Stimulated activated CD8-positive, alpha-beta memory T cell treated with anti-CD3 and anti-CD28 coated beads, Interleukin-12 subunit alpha, Interleukin-12 subunit beta, amount 100 ng/mL, for 4 hours (primary cell): ENCODE measurements around the gene BIK.
"Not testable (repeated sequence)": the region's sequence is repeated elsewhere in the genome, so short reads cannot be mapped to it uniquely, and the experiment has no call there.

Source experiments
- DNase-seq: peaks from one replicate; pipeline ENCODE4 v3.0.0-alpha.2; 2020; ENCODE audit warnings: low read depth

Gene BIK, protein sequence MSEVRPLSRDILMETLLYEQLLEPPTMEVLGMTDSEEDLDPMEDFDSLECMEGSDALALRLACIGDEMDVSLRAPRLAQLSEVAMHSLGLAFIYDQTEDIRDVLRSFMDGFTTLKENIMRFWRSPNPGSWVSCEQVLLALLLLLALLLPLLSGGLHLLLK

DNA sequence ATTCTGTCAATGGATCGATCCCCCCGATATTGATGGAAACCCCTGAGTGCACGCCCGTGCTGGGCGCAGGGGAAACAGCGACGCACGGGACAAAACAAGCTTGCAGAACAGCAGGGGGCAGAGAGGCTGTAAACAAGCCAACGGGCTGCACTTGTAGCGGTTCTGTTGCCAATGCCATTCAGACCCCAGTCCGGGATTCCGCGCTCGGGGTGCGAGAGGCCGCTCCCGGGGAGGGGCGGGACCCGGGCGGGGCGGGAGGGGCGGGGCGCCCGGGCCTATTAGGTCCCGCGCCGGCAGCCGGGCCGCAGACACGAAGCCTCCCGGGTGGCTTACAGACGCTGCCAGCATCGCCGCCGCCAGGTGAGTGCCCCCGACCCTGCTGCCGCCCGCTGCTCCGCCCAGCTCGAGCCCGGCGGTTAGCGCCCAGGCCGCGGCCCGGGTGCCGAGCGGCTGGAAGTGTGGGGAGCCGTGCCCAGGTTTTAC lies at the start of gene BIK:
Gene BIK, plus strand, starts transcription at position 307 of the 483 bp plus-strand sequence. CDS start 13,273 bp downstream, outside the sequence.
- DNase-seq: peak; percentile 22

DNA sequence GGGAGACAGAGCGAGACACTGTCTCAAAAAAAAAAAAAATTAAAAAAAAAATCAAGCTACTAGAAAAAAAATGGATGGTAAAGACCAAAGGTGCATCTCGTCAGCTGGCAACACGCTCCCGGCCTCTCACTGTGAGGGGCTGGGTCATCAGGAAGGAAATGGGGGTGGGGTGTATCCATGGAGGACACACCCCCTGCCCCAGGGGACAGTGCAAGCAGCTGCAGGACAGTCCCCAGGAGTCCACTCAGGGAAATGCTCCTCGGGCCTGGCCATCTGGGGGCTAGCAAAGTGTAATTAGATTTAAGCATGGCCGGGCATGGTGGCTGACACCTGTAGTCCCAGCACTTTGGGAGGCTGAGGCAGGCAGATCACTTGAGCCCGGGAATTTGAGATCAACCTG lies 44.4 kb upstream of the BIK start:
- no peak for DNase-seq

DNA sequence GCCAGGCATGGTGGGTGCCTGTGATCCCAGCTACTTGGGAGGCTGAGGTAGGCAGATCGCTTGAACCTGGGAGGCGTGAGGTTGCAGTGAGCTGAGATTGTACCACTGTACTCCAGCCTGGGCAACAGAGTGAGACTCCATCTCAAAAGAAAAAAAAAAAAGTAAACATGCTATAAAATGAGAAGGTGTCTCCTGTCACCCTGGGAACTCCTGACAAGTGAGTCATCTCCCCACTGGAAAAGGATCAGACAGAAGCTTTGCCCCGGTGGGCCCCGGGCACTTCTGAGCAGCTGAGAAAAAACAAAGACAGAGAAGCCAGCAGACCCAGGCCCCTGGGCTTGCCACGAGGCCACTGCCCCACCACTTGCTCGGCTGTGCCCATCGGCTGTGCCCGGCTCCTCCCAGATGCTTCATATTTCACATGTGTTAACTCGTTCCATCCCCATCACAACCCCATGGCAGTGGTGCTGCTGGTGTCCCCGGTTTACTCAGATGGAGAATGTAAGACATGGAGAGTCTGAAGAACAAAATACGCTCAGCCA lies 43.6 kb upstream of the BIK start:
- no peak for DNase-seq

DNA sequence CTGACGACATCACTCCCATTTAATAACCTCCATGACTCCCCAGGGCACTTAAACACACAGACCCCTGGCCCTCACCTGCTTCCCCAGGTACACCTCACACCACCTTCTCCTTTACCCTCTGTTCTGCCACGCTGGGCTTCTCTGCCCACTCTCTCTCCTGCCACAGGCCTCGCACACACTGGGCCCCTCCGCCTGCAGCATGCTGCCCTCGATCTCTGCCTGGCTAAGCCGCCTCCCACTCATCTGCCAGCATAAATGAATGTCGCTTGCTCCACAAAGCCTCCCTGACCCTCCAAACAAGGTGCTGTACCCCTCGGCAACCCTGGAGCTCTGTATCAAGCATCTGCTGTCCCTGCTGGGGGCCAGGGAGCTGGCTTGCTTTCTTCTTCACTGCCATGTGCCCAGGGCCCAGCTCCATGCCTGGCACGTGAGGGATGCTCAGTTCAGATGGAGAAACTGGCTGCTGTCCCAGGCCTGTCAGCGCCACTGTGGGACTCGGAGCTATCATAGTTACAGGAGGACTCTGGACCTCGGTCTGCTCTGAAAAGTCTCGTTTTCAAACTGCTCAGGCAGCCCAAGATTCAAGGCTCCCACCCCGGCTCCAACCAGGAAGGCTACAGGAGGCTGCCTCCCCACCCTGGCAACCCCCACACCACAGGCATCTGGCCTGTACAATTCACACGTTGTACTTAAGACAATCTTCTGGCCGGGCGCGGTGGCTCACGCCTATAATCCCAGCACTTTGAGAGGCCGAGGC lies 33.3 kb upstream of the BIK start:
- no peak for DNase-seq

DNA sequence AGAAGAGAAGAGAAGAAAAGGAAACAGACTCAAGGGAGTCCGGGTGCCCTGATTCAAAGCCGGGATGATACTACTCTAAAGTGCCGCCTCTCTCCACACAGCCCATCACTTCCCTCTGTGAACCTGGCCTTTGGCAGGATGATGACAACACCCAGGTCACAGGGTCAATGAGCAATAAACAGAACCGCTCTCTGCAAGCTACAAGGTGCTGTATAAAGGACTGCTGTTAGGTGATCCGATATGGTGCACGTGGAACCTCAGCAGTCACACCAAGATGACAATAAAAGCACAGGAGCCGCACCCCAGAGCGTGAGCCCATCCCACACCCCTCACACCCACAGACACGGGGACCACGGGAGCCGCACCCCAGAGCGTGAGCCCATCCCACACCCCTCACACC lies 32.0 kb upstream of the BIK start:
- no peak for DNase-seq

DNA sequence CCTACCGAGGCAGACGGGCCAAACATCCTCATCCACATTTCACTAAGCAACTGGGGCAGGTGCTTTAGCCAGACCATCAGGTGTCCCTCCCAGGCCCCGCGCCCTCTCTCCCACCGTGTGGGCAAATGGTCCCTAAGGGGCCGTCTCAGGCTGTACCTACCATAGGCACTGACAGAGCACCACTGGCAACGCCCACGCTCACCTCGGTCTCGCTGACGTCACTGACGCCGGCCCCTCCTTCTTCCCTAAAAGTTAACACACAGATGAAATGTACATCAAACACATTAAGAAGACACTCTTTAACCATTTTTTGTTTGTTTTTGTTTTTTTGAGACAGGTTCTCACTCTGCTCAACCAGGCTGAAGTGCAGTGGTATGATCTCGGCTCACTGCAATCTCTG lies 30.8 kb upstream of the BIK start:
- no peak for DNase-seq

DNA sequence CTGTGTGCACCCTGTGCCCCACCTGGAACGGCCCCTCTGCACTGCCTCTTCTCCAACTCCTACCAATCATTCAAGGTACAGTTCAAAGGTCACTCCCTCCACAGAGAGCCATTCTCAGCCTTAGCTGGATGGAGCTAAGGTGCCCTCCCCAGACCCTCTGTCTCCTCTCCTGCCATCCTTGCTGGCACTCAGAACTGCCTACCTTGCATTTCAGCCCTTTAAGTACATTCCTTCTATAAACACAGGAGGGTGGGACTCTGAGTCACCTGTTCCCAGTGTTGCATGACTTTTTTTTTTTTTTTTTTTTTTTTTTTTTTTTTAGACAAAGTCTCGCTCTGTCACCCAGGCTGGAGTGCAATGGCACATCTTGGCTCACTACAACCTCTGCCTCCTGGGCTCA lies 29.9 kb upstream of the BIK start:
- no peak for DNase-seq

DNA sequence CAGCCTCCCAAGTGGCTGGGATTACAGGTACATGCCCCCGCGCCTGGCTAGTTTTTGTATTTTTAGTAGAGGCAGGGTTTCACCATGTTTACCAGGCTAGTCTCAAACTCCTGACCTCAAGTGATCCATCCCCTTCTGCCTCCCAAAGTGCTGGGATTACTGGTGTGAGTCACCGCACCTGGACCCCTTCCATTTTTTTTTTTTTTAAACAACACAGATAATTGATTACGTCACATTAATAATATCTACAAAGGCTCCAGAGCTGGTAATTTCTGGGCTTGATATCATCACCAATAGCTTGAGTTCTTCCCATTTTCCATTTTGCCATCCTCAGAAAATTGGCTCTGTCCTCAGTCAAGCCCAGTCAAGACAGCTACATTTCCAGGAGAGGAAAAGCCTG lies 28.6 kb upstream of the BIK start:
- DNase-seq: no peak

DNA sequence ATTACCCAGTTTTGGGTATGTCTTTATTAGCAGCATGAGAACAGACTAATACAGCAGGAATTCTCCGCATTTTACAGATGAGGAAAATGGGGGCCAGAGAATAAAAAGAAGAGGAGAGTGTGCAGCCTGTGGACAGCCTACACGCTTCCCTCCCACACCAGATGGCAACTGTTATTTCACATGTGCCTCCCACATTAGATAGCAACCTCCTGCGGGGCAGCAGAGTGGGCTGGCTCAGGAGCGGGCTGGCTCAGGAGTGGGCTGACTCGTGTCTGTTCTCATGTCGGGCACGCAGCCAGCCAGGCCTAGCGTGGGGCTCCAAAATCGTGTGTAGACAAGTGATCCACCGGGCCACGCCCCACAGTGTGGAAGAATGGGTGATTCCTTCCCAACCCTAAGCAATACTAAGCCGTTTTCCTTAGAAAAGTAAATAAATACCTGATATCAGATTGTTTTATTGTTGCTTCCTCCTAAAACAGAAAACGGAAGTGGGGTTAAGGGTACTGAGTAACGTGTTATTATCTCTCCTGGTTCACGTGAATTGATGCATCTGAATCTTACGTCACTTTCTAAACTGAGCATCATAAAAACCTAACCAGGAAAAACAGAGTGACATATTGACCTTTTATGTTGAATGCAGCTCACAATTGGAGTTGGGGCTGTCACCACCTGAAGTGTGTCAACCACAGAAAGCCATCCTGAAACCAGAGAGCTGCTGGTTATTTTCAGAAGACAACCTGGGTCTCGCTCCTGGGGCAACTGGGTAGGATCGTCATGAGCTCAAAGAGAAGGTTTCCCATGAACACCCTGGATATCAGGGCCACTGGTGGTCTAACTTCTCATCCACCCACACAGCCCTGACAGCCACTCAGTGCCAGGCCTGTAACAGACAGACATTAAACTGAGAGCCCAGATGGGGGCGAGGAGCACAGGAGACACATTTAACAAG lies 24.6 kb upstream of the BIK start:
- no peak for DNase-seq

DNA sequence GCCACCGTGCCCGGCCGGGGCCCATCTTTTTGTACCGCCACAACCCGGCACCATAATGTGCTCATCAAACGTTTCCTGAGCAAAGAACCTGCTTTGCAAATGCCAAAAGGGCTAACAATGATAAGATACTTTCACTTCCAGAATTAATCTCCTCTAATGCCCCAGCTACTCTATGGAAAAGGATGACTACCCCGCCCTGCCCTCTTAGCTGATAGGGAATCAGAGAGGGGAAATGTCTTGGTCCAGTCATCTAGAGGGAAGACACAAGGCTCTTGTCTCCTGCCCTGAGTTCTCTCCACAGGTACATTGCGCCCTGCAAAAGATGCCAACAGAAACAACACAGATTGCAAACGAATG lies 21.9 kb upstream of the BIK start:
- DNase-seq: no peak

DNA sequence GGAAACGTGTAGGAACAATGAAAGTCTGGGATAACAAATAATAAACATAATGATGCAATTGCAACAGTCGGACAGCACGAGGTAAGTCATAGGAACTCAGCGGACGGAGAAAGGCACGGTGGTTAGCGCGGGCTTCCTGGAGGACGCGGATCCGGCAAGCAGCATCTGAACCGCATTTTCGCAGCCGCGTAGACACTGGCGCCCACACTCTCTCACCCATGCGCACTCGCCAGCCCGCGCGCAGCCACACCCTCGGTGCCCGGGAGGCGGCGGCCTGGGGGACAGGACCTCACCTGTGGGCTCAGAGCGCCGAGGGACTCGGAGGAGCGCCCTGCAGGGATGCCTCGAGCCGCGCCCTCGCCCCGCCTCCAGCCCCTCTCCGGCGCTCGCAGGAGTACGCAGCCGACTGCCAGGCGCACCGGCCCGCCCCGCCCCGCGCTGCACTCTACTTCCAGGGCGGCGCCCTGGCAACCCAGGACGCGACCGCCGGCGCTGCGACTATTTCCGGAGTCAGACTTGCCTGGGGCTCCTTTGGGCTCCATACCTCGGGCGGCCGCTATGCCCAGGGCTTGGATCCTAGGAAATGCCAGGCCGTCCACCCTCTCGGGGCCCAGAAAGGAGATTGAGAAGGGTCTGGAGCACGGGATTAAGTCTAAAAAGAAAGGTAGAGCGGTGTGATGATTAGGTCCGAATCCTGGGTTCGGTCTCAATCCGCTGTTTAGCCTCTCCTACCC lies 21.4 kb upstream of the BIK start, which contains the start of gene TTLL1:
Gene TTLL1, minus strand, starts transcription at position 408 of the 734 bp plus-strand sequence. CDS start 13,805 bp downstream, outside the sequence.
- DNase-seq: peak; percentile 74

DNA sequence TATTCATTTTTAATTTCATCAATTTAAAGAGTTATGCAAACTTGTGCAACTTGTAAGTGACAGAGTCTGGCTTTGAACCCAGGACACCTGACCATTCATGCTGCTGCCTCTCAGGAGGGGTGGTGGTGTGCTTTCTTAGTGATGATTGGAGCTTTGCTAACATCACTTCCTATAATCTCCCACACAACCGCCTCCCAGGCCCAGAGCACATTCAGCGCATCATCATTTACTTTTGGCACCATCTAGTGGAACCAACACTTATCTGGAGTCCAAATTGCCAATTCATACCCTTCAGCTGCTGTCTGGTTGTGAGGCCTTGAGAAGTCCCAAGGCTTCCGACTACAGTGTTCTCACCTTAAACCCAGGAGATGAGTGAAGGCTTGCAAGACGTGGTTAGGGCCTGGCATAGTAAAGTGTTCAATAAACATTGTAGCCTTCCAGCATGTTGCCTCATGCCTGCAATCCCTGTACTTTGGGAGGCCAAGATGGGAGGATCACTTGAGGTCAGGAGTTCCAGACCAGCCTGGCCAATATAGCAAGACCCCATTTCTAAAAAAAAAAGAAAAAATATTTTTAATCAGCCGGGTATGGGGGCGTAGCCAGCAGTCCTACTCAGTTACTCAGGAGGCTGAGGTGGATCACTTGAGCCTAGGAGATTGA lies 20.3 kb upstream of the BIK start:
- no peak for DNase-seq

DNA sequence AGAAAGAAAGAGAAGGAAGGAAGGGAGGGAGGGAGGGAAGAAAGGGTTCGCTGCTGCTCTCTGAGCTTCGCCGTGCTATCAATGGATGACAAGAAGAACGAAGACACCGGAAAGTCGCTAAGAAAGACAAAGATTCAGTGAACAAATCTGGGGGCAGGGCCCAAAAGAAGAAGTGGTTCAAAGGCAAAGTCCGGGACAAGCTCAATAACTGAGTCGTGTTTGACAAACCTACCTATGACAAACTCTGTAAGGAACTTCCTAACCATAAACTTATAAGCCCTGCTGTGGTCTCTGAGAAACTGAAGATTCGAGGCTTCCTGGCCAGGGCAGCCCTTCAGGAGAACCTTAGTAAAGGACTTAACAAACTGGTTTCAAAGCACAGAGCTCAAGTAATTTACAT lies 18.5 kb upstream of the BIK start:
- no peak for DNase-seq

DNA sequence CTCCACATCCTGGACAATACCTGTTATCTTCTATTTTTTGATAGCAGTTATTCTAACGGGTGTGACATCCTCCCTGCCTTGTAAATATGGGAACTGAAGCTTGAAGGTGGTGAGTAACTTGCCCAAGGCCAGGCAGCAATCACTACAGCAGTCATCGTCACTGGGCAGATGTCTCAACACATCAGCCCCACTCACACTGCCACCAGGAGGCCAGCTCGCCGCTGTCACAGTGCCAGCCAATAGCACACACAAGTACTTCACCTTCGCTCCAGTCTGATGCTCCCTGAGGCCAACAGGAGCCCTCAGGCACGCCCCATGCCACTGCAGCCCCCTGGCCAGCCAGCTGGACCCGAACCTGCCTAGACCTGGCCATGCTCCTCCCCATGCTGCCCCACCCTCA lies 16.5 kb upstream of the BIK start:
- no peak for DNase-seq

DNA sequence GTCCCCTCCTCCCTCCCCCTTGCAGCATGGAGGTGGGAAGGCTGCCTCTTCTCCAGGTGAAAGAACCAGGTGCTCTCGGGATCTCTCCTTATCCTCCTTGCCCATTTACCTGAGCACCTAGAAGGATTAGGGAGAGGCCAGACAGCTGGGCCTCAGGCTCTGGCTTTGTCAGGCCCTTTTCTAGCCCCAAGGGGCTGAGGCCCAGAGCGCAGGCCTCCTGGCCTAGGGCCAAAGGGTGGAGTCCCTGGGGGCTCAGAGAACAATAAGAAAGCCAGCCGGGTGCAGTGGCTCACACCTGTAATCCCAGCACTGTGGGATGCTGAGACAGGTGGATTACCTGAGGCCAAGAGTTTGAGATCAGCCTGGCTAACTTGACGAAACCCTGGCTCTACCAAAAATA lies 16.0 kb upstream of the BIK start:
- no peak for DNase-seq

DNA sequence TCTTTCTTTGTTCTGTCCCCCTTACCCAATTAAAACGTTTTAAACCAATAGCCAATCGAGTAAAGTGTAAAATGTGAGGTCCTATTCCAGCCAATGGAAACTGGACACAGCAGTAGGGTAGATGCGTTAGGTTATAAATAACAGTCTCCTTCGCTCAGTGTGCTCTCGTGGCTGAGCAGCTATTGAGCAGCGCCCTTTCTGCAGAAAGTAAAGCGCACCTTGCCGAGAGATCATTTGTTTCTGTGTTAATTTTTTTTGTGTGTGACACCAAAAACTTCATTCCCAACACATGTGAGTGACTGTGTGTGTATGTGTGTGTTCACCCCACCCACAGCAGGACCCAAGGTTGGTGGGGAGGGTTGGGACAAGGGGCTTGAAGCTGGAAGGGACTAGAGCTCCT lies 14.1 kb upstream of the BIK start:
- DNase-seq: no peak

DNA sequence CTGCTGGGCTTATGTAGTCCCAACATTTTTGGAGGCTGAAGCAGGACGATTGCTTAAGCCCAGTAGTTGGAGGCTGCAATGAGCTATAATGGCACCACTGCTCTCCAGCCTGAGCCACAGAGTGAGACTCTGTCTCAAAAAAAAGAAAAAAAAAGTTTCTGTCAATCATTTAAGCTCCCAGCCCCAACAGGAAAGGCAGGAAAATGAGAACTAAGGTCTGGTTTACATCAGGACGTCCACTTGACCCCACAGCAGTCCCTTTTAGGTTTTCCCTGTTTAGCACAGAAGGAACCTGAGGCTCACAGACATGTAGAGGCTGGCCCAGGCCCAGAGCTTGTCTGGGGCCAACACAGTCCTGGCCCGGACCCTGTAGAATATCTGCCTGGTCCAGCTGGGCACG lies 12.2 kb upstream of the BIK start:
- no peak for DNase-seq

DNA sequence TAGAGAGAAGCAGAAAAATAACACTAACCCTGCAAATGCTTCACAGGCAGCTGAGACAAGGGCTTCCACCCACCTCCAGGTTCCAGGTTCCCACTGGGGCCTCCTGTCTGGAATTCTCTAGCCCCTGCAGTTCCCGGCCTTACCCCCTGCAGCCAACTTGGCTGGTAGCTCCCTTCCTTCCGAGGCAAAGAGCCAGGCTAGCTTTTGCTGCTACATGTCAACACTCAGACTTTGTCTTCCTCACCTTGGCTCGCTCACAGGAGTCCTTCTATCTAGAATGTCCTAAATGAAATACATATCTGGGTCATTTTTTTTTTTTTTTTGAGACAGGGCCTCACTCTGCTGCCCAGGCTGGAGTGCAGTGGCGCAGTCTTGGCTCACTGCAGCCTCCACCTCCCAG lies 11.5 kb upstream of the BIK start:
- no peak for DNase-seq

DNA sequence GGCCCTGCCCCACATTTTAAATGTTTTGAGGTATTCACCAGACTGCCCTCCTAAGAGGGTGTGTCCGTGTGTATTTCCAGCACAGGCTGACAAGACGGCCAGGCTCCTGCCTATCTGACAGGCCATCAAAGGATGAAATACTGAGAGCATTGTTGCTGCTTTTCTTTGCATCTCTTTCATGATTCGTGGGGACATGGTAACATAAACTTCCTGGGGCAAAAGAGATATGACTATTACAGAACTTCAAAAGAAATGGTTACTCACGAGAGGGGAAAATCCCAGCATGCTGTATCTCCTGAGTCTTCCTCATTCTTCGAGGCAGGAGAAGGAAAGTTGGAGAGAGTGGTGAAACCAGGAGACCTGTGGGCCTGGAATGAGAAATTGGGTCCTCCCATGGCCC lies 10.3 kb upstream of the BIK start:
- no peak for DNase-seq

DNA sequence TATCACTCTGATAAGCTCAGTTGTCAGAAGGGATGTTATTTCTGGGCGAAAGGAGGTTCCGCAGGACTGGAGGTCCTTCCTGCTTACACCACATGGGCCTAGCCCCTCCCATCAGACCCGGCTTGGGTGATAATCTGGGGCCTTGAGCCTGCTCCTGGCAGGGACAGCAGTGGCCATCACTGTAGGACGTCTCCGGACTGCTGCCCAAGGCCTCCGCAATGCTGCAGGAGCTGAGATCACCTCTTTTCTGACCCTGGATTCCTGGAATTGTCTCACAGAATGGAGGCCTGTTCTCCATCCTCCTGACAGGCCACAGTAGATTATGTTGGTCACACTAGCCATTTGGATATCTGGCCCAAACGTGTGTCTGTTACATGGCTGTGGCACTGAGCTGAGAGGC lies 9.2 kb upstream of the BIK start:
- DNase-seq: no peak

DNA sequence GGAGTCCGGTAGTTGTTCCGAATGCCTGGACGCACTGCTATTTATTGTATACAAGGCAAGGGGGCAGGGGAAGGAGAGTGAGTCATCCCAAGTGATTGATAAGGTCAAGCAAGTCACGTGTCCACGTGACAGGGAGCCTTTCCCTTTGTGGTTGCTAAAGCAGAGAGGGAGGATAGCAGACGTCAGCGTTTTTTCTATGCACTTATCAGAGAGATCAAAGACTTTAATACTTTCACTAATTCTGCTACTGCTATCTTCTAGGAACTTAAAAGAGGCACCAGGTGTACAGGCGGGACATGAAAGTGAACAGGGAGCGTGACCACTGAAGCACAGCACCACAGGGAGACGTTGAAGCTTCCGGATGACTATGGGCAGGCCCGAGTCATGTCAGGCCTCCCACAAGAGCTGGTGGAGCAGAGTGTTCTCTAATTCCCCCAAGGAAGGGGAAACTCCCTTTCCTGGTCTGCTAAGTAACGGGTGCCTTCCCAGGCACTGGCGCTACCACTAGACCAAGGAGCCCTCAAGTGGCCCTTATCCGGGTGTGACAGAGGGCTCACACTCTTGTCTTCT lies 6.4 kb upstream of the BIK start:
- not testable (repeated sequence) for DNase-seq
